T-helper 2 cell treated with Interferon-gamma antibody and Interleukin-4, amounts not matched to agents 100 ng/mL and 5 ng/mL, for 36 hours (primary cell): ENCODE results near the gene COL1A1. TPM values are rescaled to one million over a fixed set of nuclear protein-coding genes. Genes with fewer than 3 reads are reported as not detected.

Source experiments
- intact Hi-C: fragments of 100-400 bp; cut with micrococcal nuclease; formaldehyde crosslinking; loops from one replicate; pipeline ENCODE4 v1.15.1; 2023
- total RNA-seq: library from RNA; stranded (reverse); gene quantifications from 2 replicates; pipeline ENCODE4 v1.2.3, GENCODE V29; 2022

COL1A1 gene
- total RNA-seq, 1 donor from 2014 or later: 1.5 TPM

DNA sequence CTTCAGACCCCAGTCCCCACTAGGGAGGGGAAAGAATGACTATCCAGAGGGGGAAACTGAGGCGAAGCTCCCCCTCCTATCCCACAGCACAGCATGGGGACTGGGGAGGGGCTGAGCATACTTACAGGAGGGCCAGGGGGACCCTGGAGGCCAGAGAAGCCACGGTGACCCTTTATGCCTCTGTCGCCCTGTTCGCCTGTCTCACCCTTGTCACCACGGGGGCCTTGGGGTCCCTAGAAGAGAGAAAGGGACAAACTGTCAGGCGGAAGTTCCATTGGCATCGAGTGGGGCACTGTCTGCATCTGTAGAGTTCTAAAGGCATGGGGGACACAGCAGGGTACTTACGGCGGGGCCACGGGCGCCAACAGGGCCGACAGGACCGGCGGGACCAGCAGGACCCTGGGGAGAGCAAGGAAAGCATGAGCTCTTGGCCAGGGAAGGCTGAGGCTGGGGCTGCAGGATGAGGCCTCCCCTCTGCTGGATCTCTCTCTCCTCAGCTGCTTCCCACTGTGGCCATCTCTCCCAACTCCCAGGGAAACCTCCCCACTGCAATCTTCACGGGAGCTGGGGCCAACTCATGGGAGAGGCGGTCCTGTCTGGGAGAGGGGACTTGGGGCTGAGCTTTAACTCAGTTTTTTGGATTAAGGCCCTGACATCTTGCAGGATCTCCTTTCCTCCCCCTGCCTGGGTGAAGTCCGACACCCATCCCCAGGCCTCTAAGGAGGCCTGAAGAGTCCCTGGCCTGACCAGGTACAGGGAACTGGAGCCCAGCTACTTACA lies 13.5 kb downstream of the COL1A1 start:
- intact Hi-C loops: no loop called here

GRCh38 chr17:50187394-50187725 lies 14.1 kb downstream of the COL1A1 start:
- intact Hi-C loops: no loop called here

DNA sequence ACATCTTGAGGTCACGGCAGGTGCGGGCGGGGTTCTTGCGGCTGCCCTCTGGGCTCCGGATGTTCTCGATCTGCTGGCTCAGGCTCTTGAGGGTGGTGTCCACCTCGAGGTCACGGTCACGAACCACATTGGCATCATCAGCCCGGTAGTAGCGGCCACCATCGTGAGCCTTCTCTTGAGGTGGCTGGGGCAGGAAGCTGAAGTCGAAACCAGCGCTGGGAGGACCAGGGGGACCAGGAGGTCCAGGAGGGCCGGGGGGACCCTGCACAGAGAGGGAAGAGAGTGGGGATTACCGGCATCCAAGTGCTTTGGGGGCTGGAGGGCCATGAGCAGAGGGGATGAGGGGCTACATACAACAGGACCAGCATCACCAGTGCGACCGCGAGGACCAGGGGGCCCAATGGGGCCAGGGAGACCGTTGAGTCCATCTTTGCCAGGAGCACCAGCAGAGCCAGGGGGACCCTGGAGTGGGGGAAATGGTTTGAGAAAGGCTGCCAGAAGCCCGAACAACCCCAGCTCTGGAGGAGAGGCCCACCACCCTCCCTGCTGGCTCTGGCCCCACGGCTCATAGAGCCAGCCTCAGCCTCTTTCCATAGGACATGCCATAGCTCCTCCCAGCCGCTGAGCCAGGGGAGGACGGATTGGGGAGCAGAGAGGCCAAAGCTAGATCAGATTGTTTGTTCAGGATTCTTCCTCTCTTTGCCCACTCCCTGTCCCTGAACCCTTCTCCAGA lies 14.6 kb downstream of the COL1A1 start:
- intact Hi-C loops: no loop called here

GRCh38 chr17:50185631-50186471 lies 15.6 kb downstream of the COL1A1 start:
- intact Hi-C loops: no loop called here

DNA sequence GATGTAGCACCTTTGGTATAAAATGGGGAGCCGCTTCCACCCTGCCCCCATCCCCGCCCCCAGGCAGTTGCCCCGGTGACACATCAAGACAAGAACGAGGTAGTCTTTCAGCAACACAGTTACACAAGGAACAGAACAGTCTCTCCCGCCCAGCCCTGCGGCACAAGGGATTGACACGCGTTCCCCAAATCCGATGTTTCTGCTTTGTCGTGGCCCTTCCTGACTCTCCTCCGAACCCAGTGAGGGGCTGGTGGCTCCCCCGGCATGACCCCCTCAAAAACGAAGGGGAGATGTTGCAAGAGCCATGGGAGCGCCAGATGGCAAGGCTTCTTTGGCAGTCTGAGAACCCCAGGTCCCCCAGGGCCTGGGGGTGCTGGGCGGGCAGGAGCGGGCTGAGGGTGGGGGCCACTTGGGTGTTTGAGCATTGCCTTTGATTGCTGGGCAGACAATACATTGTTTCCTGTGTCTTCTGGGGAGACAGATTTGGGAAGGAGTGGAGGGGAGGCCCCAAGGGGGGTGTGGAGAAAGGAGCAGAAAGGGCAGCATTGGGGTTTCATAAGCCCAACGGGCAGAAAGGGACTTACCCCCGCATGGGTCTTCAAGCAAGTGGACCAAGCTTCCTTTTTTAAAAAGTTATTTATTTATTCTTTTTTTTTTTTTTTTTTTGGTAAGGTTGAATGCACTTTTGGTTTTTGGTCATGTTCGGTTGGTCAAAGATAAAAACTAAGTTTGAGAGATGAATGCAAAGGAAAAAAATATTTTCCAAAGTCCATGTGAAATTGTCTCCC lies 16.6 kb downstream of the COL1A1 start:
- intact Hi-C loops: loop anchor here (5.0 kb wide), 1 partner anchor 58 kb away; no protein-coding TSS in a partner anchor

DNA sequence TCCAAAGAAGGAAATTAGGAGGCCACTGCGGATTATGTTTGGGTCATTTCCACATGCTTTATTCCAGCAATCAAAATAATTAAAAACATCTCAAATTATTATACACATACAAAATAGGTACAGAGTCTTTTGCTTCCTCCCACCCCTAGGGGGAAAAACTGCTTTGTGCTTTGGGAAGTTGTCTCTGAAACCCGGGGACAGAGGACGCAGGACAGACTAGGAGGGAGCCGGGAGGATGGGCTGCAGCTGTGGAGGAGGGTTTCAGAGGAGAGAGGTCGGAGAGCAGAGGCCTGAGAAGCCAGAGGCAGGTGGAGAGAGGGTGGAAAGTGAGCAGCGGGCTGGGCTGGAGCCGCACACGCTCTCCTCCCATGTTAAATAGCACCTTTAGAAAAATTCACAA lies 17.4 kb downstream of the COL1A1 start:
- intact Hi-C loops: loop anchor here (5.0 kb wide), 1 partner anchor 57 kb away; no protein-coding TSS in a partner anchor

DNA sequence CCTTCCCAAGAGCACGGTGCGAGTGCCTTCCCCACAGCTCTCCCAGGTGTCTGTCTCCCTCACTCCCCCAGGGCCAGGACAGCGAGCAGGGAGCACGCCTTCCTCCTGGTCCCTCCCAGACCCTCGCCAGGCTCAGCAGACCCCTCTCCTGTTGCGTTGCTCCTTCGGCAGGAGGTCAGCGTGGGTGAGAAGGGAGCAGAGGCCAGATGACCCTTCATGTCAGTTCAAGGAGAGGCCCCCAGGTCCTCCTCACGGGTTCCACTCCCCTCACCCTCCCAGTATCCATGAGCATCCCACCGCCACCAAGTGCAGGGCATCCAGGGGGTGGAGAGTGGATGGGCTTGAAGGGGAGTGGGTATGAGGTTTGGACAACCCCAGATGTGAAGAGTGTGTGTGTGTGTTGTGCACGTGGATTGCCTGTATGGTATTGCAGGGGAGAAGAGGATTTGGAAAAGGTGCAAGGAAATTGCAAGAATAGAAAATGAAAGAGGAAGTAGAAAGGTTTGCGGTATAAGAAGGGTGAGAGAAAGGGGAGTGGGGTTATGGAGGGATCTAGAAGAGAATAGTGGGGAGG lies 17.9 kb downstream of the COL1A1 start:
- intact Hi-C loops: loop anchor here (5.0 kb wide), 1 partner anchor 56 kb away; no protein-coding TSS in a partner anchor

- intact Hi-C loops: loop anchor here (5.0 kb wide), 1 partner anchor 56 kb away; no protein-coding TSS in a partner anchor
These were observed 18.5 kb downstream of the COL1A1 start for GRCh38 chr17:50182783-50183420.

GRCh38 chr17:50181591-50182560 lies 19.6 kb downstream of the COL1A1 start:
- intact Hi-C loops: loop anchor here (5.0 kb wide), 1 partner anchor 55 kb away; no protein-coding TSS in a partner anchor

DNA sequence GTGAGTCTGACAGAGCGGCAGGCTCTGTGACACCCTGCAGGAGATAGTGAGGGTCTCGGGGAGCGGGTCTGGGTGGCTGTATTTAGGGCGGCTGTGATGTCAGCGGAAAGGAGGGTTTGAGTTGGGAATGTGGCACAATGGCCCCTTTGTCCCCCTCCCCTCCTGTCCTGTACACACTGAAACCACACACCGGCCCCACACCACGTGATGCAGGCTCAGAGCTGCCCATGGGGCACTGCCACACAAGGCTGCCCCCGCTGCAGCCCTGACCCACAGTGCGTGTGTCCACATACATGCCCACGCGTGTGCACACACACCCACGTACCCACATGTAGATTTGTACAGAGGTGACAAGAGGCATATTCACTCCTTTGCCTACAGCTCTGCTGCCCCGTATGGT lies 20.3 kb downstream of the COL1A1 start:
- intact Hi-C loops: loop anchor here (5.0 kb wide), 1 partner anchor 54 kb away; no protein-coding TSS in a partner anchor

GRCh38 chr17:50180620-50181019 lies 20.8 kb downstream of the COL1A1 start:
- intact Hi-C loops: loop anchor here (5.0 kb wide), 1 partner anchor 53 kb away; no protein-coding TSS in a partner anchor

GRCh38 chr17:50180111-50180510 lies 21.3 kb downstream of the COL1A1 start:
- intact Hi-C loops: loop anchor here (5.0 kb wide), 1 partner anchor 53 kb away; no protein-coding TSS in a partner anchor

GRCh38 chr17:50177983-50178834 lies 23.2 kb downstream of the COL1A1 start:
- intact Hi-C loops: no loop called here

DNA sequence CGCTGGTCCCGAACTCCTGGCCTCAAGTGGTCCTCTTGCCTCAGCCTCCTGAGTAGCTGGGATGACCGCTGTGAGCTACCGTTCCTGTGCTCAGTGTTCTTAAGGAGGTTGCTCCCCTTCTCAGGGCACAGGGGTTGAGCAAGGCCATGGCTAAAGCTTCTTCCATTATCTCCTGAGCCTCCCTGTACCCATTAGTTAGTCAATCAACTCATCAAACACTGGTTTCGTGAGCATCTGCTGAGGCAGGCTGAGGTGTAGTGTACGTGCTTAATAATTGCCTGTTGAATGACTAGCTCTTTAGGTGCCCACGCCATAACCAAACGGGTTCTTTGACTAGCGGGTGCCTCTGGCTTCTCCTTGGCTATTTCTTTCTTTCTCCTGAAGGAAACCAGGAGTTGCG lies 24.0 kb downstream of the COL1A1 start:
- intact Hi-C loops: no loop called here

GRCh38 chr17:50176559-50177357 lies 24.7 kb downstream of the COL1A1 start:
- intact Hi-C loops: no loop called here

DNA sequence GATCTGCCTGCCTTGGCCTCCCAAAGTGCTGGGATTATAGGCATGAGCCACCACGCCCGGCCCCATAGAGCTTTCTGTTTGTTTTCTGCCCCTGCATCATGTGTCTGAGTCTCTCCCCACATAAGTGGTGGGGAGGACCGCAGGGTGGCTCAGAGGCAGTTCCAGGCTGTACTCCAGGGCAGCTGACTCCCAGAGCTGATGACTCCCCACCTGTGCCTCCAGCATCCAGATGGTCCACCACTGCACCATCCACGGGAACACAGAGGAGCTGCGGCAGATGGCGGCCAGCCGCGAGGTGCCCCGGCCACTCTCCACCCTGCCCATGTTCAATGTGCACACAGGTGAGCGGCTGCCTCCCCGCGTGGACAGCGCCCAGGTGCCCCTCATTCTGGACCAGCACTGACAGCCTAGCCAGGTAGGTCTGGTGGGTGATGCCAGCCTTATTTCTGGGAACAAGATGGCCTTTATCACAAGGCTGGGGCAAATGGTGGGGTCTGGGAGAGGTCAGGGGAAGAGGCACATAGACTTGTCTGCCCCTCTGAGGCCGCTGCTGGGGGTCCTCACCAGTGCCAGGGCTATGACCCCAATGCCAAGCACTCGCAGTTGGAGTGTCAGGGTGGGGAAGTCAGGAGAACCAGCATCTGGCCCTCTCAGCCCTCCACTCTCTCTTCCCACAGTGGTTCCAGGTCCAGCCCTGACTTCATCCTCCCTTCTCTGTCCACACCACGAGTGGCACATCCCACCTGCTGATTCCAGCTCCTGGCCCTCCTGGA lies 26.2 kb downstream of the COL1A1 start:
- intact Hi-C loops: no loop called here
